T-helper 1 cell treated with Interleukin-12 subunit alpha and Interleukin-12 subunit beta and Interleukin-4 antibody, amounts not matched to agents 30 μg/mL and 1 μg/mL, for 36 hours (primary cell): ENCODE results near the gene PHF21B.
"Not testable (repeated sequence)": the region's sequence is repeated elsewhere in the genome, so short reads cannot be mapped to it uniquely, and the experiment has no call there.

Experiments
- H3K27ac Mint-ChIP-seq: one replicate; pipeline ENCODE4 v1.8.0; 2021; ENCODE audit warnings: mild to moderate bottlenecking, mixed read lengths
- H3K27me3 Mint-ChIP-seq: one replicate; pipeline ENCODE4 v1.8.0; 2021; ENCODE audit warnings: low read depth, mixed read lengths
- H3K36me3 Mint-ChIP-seq: one replicate; pipeline ENCODE4 v1.8.0; 2021; ENCODE audit warnings: low read depth, mixed read lengths
- H3K4me1 Mint-ChIP-seq: one replicate; pipeline ENCODE4 v1.8.0; 2021; ENCODE audit warnings: low read depth, mixed read lengths
- H3K4me3 Mint-ChIP-seq: one replicate; pipeline ENCODE4 v1.8.0; 2021; ENCODE audit warnings: mild to moderate bottlenecking, moderate library complexity, mixed read lengths
- H3K9me3 Mint-ChIP-seq: one replicate; pipeline ENCODE4 v1.8.0; 2021; ENCODE audit warnings: mixed read lengths

Gene PHF21B

DNA sequence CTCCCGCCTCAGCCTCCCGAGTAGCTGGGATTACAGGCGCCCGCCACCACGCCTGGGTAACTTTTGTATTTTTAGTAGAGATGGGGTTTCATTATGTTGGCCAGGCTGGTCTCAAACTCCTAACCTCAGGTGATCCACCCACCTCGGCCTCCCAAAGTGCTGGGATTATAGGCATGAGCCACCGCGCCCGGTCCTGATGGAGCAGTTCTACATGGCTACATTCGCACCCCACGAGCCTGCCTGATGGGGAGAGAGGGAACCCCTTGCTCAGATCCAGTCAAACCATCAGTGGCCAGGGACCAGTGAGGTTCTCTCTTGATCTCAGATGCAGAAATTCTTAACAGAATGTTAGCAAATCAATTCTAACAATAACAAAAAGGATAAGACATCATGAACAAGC lies 88.0 kb downstream of the PHF21B start:
- not testable (repeated sequence) for H3K36me3 Mint-ChIP-seq, H3K9me3 Mint-ChIP-seq, H3K4me3 Mint-ChIP-seq, H3K27ac Mint-ChIP-seq, H3K27me3 Mint-ChIP-seq, H3K4me1 Mint-ChIP-seq

- no peaks in the 10 kb centered on the region for H3K9me3 Mint-ChIP-seq
- no peaks in the 10 kb centered on the region for H3K27me3 Mint-ChIP-seq
- no peaks in the 10 kb centered on the region for H3K36me3 Mint-ChIP-seq
- no peak overlapping the region for H3K4me3 Mint-ChIP-seq
- no peaks in the 10 kb centered on the region for H3K4me1 Mint-ChIP-seq
- no peak overlapping the region for H3K27ac Mint-ChIP-seq
Measured at GRCh38 chr22:44920183-44920582, 89.6 kb downstream of the PHF21B start.

DNA sequence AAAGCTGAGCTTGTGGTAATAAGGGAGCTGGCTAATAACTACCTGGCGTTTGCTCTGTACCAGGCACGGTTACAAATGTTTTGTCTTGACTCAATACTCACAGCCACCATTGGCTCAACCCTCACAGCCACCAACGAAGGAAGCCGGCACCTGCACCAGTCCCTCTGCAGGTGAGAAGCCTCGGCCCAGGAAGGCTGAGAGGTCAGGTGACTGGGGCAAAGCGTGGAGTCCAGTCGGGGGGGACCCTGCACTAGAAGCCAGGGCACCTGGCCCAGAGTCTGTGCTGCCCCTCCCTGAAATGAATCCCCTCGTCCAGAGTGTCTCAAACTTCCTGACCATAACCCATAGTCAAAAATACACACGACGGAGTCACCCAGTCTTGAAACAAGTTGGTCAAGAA lies 90.1 kb downstream of the PHF21B start:
- no peak overlapping the region for H3K27ac Mint-ChIP-seq
- H3K27me3 Mint-ChIP-seq, result no peaks in the 10 kb centered on the region
- H3K4me3 Mint-ChIP-seq, result no peak overlapping the region
- no peaks in the 10 kb centered on the region for H3K36me3 Mint-ChIP-seq
- no peaks in the 10 kb centered on the region for H3K9me3 Mint-ChIP-seq
- no peaks in the 10 kb centered on the region for H3K4me1 Mint-ChIP-seq

- Mint-ChIP-seq H3K36me3 (no peaks in the 10 kb centered on the region), H3K4me1 (no peaks in the 10 kb centered on the region), H3K9me3 (no peaks in the 10 kb centered on the region), H3K4me3 (no peak overlapping the region), H3K27ac (no peak overlapping the region), H3K27me3 (no peaks in the 10 kb centered on the region)
Measured at GRCh38 chr22:44918925-44919392, 90.8 kb downstream of the PHF21B start.

DNA sequence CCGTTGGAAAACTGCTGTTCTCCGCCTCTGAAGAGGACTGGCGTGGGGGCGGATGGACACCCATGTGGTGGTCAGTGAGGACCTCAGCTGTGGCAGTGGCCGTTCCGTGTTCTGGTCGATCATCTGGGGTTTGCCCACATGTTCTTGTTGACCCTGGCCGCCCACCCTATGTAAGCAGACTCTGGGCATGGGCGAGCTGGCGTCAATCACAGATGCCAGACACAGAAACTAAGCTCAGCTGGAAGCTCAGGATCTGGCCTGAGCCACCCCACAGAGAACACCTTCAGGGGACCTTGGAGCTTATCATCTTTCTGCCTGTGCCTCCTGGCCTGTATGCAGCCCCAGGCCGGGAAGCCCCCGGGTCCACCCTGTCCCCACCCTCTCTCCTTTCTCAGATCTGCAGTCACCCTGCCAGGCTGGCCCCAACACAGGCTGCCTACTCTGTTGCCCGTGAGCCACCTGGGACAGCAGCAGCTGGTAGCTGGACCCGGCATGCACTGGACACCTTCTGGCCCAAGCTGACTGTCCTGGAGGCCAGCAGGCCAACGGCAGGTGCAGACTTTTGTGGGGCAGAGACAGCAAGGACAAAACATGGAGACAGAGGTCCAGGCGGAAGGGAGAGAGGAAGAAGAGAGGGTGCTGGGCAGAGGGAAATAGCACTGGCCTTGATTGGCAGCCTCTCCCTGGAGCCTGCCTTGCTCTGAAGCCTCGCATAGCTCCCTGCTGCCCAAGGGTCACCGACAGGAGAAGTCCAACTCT lies 91.5 kb downstream of the PHF21B start:
- Mint-ChIP-seq H3K9me3 (no peaks in the 10 kb centered on the region), H3K36me3 (no peaks in the 10 kb centered on the region), H3K4me1 (no peaks in the 10 kb centered on the region), H3K27me3 (no peaks in the 10 kb centered on the region), H3K4me3 (no peak overlapping the region), H3K27ac (no peak overlapping the region)

- Mint-ChIP-seq H3K4me1 (no peaks in the 10 kb centered on the region), H3K27me3 (no peaks in the 10 kb centered on the region), H3K4me3 (no peak overlapping the region), H3K9me3 (peaks cover under 1% of the 10 kb centered on the region), H3K27ac (no peak overlapping the region), H3K36me3 (no peaks in the 10 kb centered on the region)
Measured at GRCh38 chr22:44917372-44918165, 92.2 kb downstream of the PHF21B start.

DNA sequence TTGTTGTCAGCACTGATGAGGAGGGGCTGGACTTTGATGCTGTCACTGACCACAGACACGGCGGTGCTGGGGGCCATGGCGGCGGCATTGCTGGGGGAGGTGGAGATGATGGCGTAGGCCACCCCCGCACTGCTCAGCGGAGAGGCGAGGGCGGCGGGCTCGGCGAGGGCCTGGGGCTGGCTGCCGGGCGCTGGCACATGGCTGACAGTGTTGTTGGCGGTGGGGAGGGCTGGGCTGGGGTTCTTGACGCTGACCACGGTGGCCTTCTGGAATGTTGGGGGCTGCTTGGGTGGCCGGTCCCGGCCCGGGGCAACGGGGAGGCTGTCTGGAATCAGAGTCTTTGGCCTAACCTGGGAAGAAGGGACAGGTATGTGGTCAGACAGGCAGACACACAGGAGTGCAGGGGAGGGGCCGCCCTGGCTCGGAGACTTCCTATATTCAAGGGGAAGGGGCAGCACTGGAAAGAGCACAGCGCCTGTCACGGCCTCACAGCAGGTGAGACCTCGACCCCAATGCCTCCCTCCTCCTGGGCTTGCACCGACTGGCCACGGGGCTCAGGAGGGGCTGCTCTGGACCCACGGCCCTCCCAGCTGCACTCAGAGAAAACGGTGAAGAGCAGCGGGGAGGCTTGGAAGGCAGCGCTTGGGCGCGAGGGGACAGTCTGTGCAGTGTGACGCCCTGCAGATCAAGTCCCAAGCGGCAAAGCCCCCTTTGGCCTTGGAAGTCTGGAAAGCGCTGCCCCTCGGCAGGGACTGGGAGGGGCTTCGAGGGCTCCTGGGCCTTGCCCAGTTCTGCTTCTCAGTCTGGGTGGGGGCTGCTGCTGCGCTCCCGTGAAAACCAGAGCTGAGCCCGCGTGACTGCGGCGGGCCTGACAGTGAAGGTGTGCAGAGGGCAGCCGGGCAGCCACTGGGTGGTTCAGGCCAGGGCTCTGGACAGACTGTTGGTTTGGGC lies 93.2 kb downstream of the PHF21B start:
- H3K4me1 Mint-ChIP-seq, result no peaks in the 10 kb centered on the region
- peaks cover 6% of the 10 kb centered on the region for H3K9me3 Mint-ChIP-seq
- H3K27me3 Mint-ChIP-seq, result no peaks in the 10 kb centered on the region
- no peaks in the 10 kb centered on the region for H3K36me3 Mint-ChIP-seq
- no peak overlapping the region for H3K27ac Mint-ChIP-seq
- H3K4me3 Mint-ChIP-seq, result no peak overlapping the region

- no peak overlapping the region for H3K27ac Mint-ChIP-seq
- H3K9me3 Mint-ChIP-seq, result peaks cover 10% of the 10 kb centered on the region
- no peaks in the 10 kb centered on the region for H3K4me1 Mint-ChIP-seq
- H3K27me3 Mint-ChIP-seq, result no peaks in the 10 kb centered on the region
- no peaks in the 10 kb centered on the region for H3K36me3 Mint-ChIP-seq
- no peak overlapping the region for H3K4me3 Mint-ChIP-seq
Measured at GRCh38 chr22:44915441-44915840, 94.4 kb downstream of the PHF21B start.

DNA sequence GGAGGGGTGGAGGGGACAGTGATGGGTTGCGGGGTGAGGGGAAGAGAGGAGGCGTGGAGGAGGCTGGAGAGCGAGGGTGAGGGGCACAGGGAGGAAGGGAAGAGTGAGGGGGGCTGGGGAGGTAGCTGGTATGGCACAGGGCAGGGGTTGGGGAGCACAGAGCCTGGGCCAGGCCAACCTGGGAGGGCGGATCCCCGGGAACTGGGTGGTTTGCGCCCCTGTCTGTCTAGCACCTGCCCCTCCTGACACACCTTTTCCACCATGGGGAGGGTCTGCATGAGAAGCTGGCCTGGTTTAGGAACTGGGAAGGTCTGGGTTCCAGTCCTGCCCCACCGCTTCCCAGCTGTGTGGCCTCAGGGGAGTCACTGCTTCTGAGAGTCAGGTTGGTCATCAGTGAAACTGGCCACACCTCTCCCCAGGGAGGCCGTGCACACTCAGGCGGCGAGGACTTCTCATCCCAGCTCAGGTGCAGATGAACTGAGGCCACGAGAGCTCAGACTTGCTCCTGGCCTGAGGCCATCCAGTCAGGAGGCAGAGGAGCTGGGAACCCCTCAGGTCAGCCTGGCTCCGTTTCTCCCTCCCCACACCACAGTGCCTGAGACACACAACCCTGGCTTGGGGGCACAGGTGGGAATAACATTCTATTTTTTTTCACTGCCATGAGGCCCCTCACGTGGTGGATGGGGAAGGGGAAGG lies 95.6 kb downstream of the PHF21B start:
- no peaks in the 10 kb centered on the region for H3K27me3 Mint-ChIP-seq
- H3K4me3 Mint-ChIP-seq, result no peak overlapping the region
- no peak overlapping the region for H3K27ac Mint-ChIP-seq
- H3K4me1 Mint-ChIP-seq, result no peaks in the 10 kb centered on the region
- peaks cover 10% of the 10 kb centered on the region for H3K9me3 Mint-ChIP-seq
- no peaks in the 10 kb centered on the region for H3K36me3 Mint-ChIP-seq

- H3K27ac Mint-ChIP-seq, result no peak overlapping the region
- H3K4me1 Mint-ChIP-seq, result no peaks in the 10 kb centered on the region
- no peaks in the 10 kb centered on the region for H3K36me3 Mint-ChIP-seq
- H3K9me3 Mint-ChIP-seq, result peaks cover 10% of the 10 kb centered on the region
- no peak overlapping the region for H3K4me3 Mint-ChIP-seq
- no peaks in the 10 kb centered on the region for H3K27me3 Mint-ChIP-seq
Measured at GRCh38 chr22:44913198-44913983, 96.4 kb downstream of the PHF21B start.

DNA sequence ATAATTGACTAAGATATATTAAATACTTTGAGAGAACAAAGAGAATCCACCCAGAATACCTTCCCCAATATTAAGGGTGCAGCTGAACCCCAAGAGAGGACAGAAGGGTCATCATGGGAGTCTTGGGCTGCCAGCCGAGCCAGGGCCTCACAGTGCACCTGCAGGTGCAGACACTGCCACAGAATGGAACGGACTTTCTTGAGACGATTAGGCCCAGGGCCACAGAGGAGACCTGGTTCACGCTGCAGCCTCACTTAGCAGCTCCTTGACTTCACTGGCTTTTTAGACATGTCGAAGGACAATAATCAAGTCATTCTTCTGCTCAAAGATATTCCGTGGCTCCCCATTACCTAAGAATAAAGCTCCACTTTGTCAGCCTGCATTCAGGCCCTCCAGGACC lies 100.6 kb downstream of the PHF21B start:
- H3K27me3 Mint-ChIP-seq, result no peaks in the 10 kb centered on the region

DNA sequence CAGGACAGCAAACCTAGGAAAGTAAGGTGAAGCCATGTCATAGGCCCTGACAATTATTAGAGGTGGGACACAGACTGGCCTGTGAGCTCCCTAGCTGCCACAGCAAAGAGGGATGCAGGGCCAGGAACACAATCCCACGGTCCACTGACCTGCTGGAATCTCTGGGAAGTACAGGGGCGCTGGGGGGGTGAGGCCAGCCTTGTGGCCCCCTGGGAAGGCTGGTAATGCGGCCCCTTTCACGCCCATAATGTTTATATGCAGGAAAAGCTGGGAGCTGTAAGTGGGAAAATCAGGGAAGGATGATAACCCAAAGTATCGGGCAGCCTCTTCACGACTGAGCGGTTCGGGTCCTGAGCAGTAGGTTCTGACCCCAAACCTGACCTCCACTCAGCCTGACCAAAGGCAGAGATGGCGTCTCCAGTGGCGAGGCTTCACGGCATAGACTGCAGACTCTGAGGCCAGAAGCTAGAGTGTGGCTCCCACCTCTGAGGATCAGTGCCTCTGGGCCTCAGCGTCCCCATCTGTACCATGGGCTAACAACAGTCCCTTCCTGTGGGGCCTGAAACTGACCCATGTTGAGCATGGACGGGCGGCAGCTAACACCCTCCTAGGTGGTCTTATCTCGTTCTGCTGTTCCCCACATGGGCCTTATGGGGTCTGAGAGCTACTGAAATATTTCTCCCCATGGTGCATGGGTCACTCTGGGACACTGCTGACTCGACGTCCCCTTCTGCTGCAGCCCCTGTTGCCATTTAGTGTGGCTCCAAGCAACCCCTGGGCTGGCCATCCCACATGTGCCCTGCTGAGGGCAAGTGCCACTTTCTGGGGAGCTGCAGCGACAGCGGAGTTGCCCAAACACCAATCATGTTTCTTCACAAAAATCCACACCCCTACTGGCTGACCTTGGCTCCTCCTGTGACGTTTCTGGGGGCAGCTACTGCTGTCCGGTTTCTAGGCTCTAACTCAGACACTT lies 101.8 kb downstream of the PHF21B start:
- Mint-ChIP-seq H3K9me3 (peaks cover 10% of the 10 kb centered on the region), H3K4me1 (no peaks in the 10 kb centered on the region), H3K36me3 (peaks cover under 1% of the 10 kb centered on the region), H3K4me3 (no peak overlapping the region), H3K27ac (no peak overlapping the region), H3K27me3 (peaks cover under 1% of the 10 kb centered on the region)

More for the DNA sequence above, 100.6 kb downstream of the PHF21B start:
- Mint-ChIP-seq H3K27ac (no peak overlapping the region), H3K4me1 (no peaks in the 10 kb centered on the region), H3K4me3 (no peak overlapping the region), H3K36me3 (no peaks in the 10 kb centered on the region), H3K9me3 (peaks cover 10% of the 10 kb centered on the region)
